Measurements from ENCODE around the gene SLK. TPM values are rescaled to one million over a fixed set of nuclear protein-coding genes. Genes with fewer than 3 reads are reported as not detected.

SLK gene
- total RNA-seq, 2 experiments from 2014 or later: 20.2 to 32.5 TPM

GRCh38 chr10:104034401-104035193, 67.7 kb downstream of the SLK start:
- no peak overlapping the region for H3K27ac Mint-ChIP-seq
- H3K4me1 Mint-ChIP-seq: no peaks in the 10 kb centered on the region
- CTCF ChIA-PET: no interaction called here
- H3K36me3 Mint-ChIP-seq (ENCODE audit: low read depth): peaks cover 8% of the 10 kb centered on the region
- H3K4me3 Mint-ChIP-seq: no peak overlapping the region
- DNase-seq (no peak), ATAC-seq (no peak)
- H3K27me3 Mint-ChIP-seq: no peaks in the 10 kb centered on the region
- H3K9me3 Mint-ChIP-seq (ENCODE audit: low read depth): no peaks in the 10 kb centered on the region
- intact Hi-C loops (cut with DNase I, micrococcal nuclease): no loop called here
- POLR2A ChIA-PET: interaction anchor here (0.6 kb wide), 1 partner anchor 27 kb away, joined by 3 read pairs; no protein-coding TSS in a partner anchor

- no peak overlapping the region for H3K4me3 Mint-ChIP-seq
- no peaks in the 10 kb centered on the region for H3K4me1 Mint-ChIP-seq
- no peaks in the 10 kb centered on the region for H3K9me3 Mint-ChIP-seq (ENCODE audit: low read depth)
- peaks cover 7% of the 10 kb centered on the region for H3K36me3 Mint-ChIP-seq (ENCODE audit: low read depth)
- intact Hi-C loops (cut with DNase I, micrococcal nuclease): no loop called here
- CTCF ChIA-PET: no interaction called here
- ATAC-seq: no peak
- no peak for DNase-seq
- no peak overlapping the region for H3K27ac Mint-ChIP-seq
- POLR2A ChIA-PET: interaction anchor here (0.6 kb wide), 1 partner anchor 27 kb away, joined by 3 read pairs; no protein-coding TSS in a partner anchor
- H3K27me3 Mint-ChIP-seq: no peaks in the 10 kb centered on the region
Measured at GRCh38 chr10:104035194-104036068, 68.5 kb downstream of the SLK start.

GRCh38 chr10:104036069-104036384, 69.1 kb downstream of the SLK start:
- POLR2A ChIA-PET: no interaction called here
- intact Hi-C loops (cut with DNase I, micrococcal nuclease): no loop called here
- no peaks in the 10 kb centered on the region for H3K27me3 Mint-ChIP-seq
- peak; percentile 49 for ATAC-seq
- no peaks in the 10 kb centered on the region for H3K4me1 Mint-ChIP-seq
- H3K4me3 Mint-ChIP-seq: no peak overlapping the region
- no peak for DNase-seq
- peaks cover 7% of the 10 kb centered on the region for H3K36me3 Mint-ChIP-seq (ENCODE audit: low read depth)
- H3K27ac Mint-ChIP-seq: no peak overlapping the region
- no peaks in the 10 kb centered on the region for H3K9me3 Mint-ChIP-seq (ENCODE audit: low read depth)
- CTCF ChIA-PET: no interaction called here

GRCh38 chr10:104036518-104037260, 69.7 kb downstream of the SLK start:
- ChIA-PET CTCF (no interaction called here), POLR2A (no interaction called here)
- H3K4me1 Mint-ChIP-seq: no peaks in the 10 kb centered on the region
- ATAC-seq (no peak), DNase-seq (no peak)
- intact Hi-C loops (cut with DNase I, micrococcal nuclease): no loop called here
- no peak overlapping the region for H3K27ac Mint-ChIP-seq
- H3K4me3 Mint-ChIP-seq: no peak overlapping the region
- H3K27me3 Mint-ChIP-seq: no peaks in the 10 kb centered on the region
- no peaks in the 10 kb centered on the region for H3K9me3 Mint-ChIP-seq (ENCODE audit: low read depth)
- H3K36me3 Mint-ChIP-seq (ENCODE audit: low read depth): peaks cover 3% of the 10 kb centered on the region

GRCh38 chr10:104037261-104037951, 70.5 kb downstream of the SLK start:
- Mint-ChIP-seq H3K36me3 (ENCODE audit: low read depth) (peaks cover 2% of the 10 kb centered on the region), H3K4me3 (no peak overlapping the region), H3K27ac (no peak overlapping the region), H3K9me3 (ENCODE audit: low read depth) (no peaks in the 10 kb centered on the region), H3K4me1 (no peaks in the 10 kb centered on the region), H3K27me3 (no peaks in the 10 kb centered on the region)
- intact Hi-C loops (cut with DNase I, micrococcal nuclease): no loop called here
- POLR2A ChIA-PET: no interaction called here
- DNase-seq: no peak
- CTCF ChIA-PET: no interaction called here
- no peak for ATAC-seq

GRCh38 chr10:104038537-104038936, 71.6 kb downstream of the SLK start:
- Mint-ChIP-seq H3K4me1 (no peaks in the 10 kb centered on the region), H3K4me3 (no peak overlapping the region), H3K27ac (no peak overlapping the region), H3K27me3 (no peaks in the 10 kb centered on the region), H3K9me3 (ENCODE audit: low read depth) (no peaks in the 10 kb centered on the region), H3K36me3 (ENCODE audit: low read depth) (no peaks in the 10 kb centered on the region)
- intact Hi-C loops (cut with DNase I, micrococcal nuclease): no loop called here
- ChIA-PET POLR2A (no interaction called here), CTCF (no interaction called here)
- ATAC-seq: no peak
- no peak for DNase-seq

DNA sequence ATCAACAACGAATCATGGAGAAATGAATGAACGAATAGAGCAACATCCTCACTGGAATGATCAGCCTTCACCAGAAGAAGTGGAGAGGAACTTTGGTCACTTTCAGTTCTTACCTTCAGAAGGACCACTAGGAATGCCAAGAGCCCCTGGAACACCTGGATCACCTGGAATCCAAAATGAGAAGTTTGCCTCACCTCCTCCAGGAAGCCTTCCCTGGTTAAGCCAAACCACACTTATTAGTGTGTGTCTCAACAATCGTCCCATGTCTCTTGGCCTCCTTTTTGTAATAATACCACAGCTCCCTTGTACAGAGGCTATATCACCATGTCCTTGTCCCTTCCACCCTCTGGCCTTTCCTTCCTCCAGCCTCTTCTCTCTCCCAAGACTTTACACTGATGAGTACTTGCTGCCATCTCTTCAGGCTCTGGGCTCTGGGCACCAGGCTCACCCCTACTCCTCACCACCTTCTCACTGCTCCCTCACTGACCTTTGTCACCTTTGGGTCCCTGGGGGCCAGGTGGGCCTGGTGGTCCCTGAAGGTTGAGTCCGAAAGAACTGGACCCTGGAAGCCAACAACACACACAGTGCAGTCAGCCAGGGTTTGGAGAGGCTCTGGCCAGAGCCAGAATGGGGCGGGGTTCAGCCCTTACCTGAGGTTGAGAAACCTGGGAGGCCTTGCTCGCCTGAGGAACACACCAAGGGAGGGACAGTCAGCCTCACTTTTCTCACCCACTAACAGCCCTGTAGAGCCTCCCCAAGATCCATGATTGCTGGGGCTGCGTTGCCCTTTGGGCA, 72.2 kb downstream of the SLK start:
- POLR2A ChIA-PET: no interaction called here
- CTCF ChIA-PET: no interaction called here
- Mint-ChIP-seq H3K27me3 (no peaks in the 10 kb centered on the region), H3K4me3 (no peak overlapping the region), H3K27ac (no peak overlapping the region), H3K36me3 (ENCODE audit: low read depth) (no peaks in the 10 kb centered on the region), H3K4me1 (no peaks in the 10 kb centered on the region), H3K9me3 (ENCODE audit: low read depth) (no peaks in the 10 kb centered on the region)
- no peak for ATAC-seq
- intact Hi-C loops (cut with DNase I, micrococcal nuclease): no loop called here
- DNase-seq: no peak

DNA sequence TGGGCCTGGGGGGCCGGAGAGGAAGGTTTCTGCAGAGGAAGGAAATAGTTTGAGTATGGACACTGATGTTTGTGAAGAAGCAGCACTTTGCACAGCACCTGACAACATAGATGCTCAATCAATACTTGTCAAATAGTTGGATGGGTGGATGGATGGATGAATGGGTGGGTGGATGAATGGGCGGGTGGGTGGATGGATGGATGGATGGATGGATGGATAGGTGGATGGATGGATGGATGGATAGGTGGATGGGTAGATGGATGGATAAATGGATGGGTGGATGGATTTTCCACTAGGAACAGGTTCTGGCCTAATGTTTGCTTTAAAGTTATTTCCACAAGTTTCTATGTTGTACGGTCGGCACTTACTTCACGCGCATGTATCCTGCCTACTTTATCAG, 73.4 kb downstream of the SLK start:
- Mint-ChIP-seq H3K4me3 (no peak overlapping the region), H3K9me3 (ENCODE audit: low read depth) (no peaks in the 10 kb centered on the region), H3K36me3 (ENCODE audit: low read depth) (no peaks in the 10 kb centered on the region), H3K4me1 (no peaks in the 10 kb centered on the region), H3K27ac (no peak overlapping the region), H3K27me3 (no peaks in the 10 kb centered on the region)
- ATAC-seq (no peak), DNase-seq (no peak)
- intact Hi-C loops (cut with DNase I, micrococcal nuclease): loop anchor here in 1 of 2 experiments (10.0 kb wide), 1 partner anchor 164 kb away; no protein-coding TSS in a partner anchor
- POLR2A ChIA-PET: no interaction called here
- CTCF ChIA-PET: interaction anchor here (0.7 kb wide), 1 partner anchor 166 kb away, joined by 4 read pairs; no protein-coding TSS in a partner anchor

GRCh38 chr10:104040862-104041789, 74.2 kb downstream of the SLK start:
- no peak overlapping the region for H3K27ac Mint-ChIP-seq
- no peaks in the 10 kb centered on the region for H3K36me3 Mint-ChIP-seq (ENCODE audit: low read depth)
- no peaks in the 10 kb centered on the region for H3K4me1 Mint-ChIP-seq
- ChIA-PET POLR2A (no interaction called here), CTCF (interaction anchor here (0.5 to 1.0 kb wide), 2 partner anchors 80 to 157 kb away, joined by 3 read pairs; no protein-coding TSS in a partner anchor)
- DNase-seq (no peak), ATAC-seq (no peak)
- no peaks in the 10 kb centered on the region for H3K9me3 Mint-ChIP-seq (ENCODE audit: low read depth)
- intact Hi-C loops (cut with DNase I, micrococcal nuclease): loop anchor here in 1 of 2 experiments (10.0 kb wide), 1 partner anchor 164 kb away; no protein-coding TSS in a partner anchor
- no peaks in the 10 kb centered on the region for H3K27me3 Mint-ChIP-seq
- H3K4me3 Mint-ChIP-seq: no peak overlapping the region
